Stimulated activated CD4-positive, alpha-beta T cell treated with anti-CD3 and anti-CD28 coated beads, Interleukin-4, amount 100 ng/mL, for 1 hour (primary cell): Measurements from ENCODE around the gene NSUN7.
"Not testable (repeated sequence)": the region's sequence is repeated elsewhere in the genome, so short reads cannot be mapped to it uniquely, and the experiment has no call there.

Experiments used
- DNase-seq: peaks from one replicate; pipeline ENCODE4 v3.0.0-alpha.2; 2020

Gene NSUN7

GRCh38 chr4:40737879-40738278, 11.9 kb upstream of the NSUN7 start:
- DNase-seq: no peak

GRCh38 chr4:40739347-40739746, 10.4 kb upstream of the NSUN7 start:
- no peak for DNase-seq

- DNase-seq: no peak
These were observed 5.5 kb upstream of the NSUN7 start for GRCh38 chr4:40744218-40744617.

- DNase-seq: no peak
These were observed 4.3 kb upstream of the NSUN7 start for GRCh38 chr4:40745285-40745984.

GRCh38 chr4:40747207-40747835, 2.4 kb upstream of the NSUN7 start:
- no peak for DNase-seq

GRCh38 chr4:40750461-40751258, 905 bp downstream of the NSUN7 start:
- DNase-seq: no peak

- no peak for DNase-seq
These were observed 5.9 kb downstream of the NSUN7 start for GRCh38 chr4:40755616-40756015.

- DNase-seq: no peak
These were observed 13.5 kb downstream of the NSUN7 start for GRCh38 chr4:40763228-40763716.

GRCh38 chr4:40769266-40769665, 19.5 kb downstream of the NSUN7 start:
- DNase-seq: no peak

- DNase-seq: no peak
These were observed 28.3 kb downstream of the NSUN7 start for GRCh38 chr4:40778090-40778489.

GRCh38 chr4:40782876-40783275, 33.1 kb downstream of the NSUN7 start:
- DNase-seq: no peak

GRCh38 chr4:40785727-40786126, 36.0 kb downstream of the NSUN7 start:
- DNase-seq: no peak

GRCh38 chr4:40788331-40788730, 38.6 kb downstream of the NSUN7 start:
- no peak for DNase-seq

GRCh38 chr4:40789031-40789430, 39.3 kb downstream of the NSUN7 start:
- DNase-seq: no peak

GRCh38 chr4:40789771-40790170, 40.0 kb downstream of the NSUN7 start:
- no peak for DNase-seq

GRCh38 chr4:40800064-40800463, 50.3 kb downstream of the NSUN7 start:
- no peak for DNase-seq

- no peak for DNase-seq
These were observed 54.8 kb downstream of the NSUN7 start for GRCh38 chr4:40804598-40804997.

- DNase-seq: no peak
These were observed 59.2 kb downstream of the NSUN7 start for GRCh38 chr4:40808926-40809457.

GRCh38 chr4:40811956-40812355, 62.2 kb downstream of the NSUN7 start:
- DNase-seq: no peak

GRCh38 chr4:40812386-40812785, 62.6 kb downstream of the NSUN7 start:
- no peak for DNase-seq

GRCh38 chr4:40812856-40813255, 63.1 kb downstream of the NSUN7 start:
- DNase-seq: no peak

- DNase-seq: not testable (repeated sequence)
These were observed 67.4 kb downstream of the NSUN7 start for GRCh38 chr4:40817157-40817556.

- DNase-seq: no peak
These were observed 70.3 kb downstream of the NSUN7 start for GRCh38 chr4:40820101-40820500.
